ENCODE measurements around the gene SLC7A8.
"Not testable (repeated sequence)": the region's sequence is repeated elsewhere in the genome, so short reads cannot be mapped to it uniquely, and the experiment has no call there.

SLC7A8 gene

GRCh38 chr14:23115039-23115731 lies 68.3 kb downstream of the SLC7A8 start:
- no peak for FAIRE-seq
- DNase-seq (ENCODE audit: low spot score) = peak; percentile 89

- DNase-seq (ENCODE audit: low spot score) (peak; percentile 30), FAIRE-seq (no peak)
Measured at GRCh38 chr14:23114669-23115038, 68.8 kb downstream of the SLC7A8 start.

- DNase-seq (ENCODE audit: low spot score) (no peak), FAIRE-seq (no peak)
Measured at GRCh38 chr14:23114120-23114458, 69.4 kb downstream of the SLC7A8 start.

DNA sequence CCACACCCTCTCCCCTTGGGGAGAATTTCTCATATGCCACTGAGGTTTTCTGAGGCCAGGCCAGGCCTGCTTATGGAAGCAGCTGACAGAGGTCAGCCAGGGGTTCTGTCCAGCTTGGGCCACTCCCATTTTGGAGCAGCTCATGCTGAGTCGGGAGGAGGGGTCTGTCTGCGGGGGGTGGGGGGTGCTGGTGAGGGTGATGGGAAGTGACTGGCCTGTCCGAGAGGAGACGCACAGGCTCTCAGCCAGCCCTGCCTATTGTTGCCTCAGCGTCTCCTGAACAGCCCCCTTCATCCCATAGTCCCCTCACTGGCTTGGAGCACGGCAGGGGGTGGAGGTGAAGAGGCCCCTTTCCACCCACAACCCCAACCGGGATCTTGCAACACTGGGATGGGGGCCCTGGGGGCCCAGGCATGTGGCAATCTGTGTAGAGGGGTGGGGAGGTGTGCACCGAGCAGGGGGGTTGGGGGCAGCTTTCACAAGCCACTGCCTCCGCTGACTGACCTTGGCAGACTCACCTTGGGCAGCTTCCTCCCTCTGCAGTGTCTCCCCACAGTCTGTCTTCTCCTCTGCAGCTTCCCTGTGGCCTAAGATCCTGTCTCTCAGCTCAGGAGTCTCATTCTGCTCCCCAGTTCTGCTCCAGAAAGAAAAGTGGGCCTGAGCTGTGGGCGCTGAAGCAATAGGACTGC lies 69.9 kb downstream of the SLC7A8 start:
- FAIRE-seq = no peak
- no peak for DNase-seq (ENCODE audit: low spot score)

GRCh38 chr14:23112359-23113178 lies 70.9 kb downstream of the SLC7A8 start:
- FAIRE-seq (no peak), DNase-seq (ENCODE audit: low spot score) (no peak)

DNA sequence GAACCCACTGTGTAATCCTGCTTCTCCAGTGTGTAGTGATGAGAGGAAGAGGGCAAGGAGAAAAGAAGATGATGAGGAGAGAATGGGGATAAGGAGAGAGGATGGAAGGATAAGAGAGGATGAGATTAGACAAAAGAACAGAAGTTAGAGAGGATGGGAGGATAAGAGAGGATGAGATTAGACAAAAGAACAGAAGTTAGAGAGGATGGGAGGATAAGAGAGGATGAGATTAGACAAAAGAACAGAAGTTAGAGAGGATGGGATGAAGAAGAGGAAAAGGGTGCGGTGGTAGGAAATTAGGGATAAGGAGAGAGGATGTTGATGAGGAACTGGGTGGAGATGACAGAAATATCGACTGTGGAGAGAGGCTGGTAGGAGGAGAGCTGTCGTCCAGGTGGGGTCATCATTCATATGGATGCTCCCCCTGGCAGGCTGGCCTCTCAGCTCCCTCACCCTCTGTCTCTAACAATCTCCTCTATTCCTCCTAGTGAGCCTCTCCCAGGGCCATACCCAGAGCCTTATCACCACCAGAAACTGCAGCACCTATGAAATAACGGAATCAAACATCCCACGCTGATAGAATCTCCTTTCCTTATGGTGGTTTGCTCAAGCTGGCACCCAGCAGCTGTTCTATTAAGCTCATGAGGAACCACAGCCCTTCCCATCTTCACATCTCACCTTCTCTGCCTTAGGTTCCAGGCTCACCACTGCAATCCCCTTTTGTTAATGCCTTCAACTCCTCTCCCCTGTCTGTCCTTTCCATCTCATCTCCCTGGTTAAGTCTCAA lies 72.7 kb downstream of the SLC7A8 start:
- FAIRE-seq (no peak), DNase-seq (ENCODE audit: low spot score) (no peak)

- DNase-seq (ENCODE audit: low spot score) (no peak), FAIRE-seq (no peak)
Measured at GRCh38 chr14:23109769-23110168, 73.7 kb downstream of the SLC7A8 start.

DNA sequence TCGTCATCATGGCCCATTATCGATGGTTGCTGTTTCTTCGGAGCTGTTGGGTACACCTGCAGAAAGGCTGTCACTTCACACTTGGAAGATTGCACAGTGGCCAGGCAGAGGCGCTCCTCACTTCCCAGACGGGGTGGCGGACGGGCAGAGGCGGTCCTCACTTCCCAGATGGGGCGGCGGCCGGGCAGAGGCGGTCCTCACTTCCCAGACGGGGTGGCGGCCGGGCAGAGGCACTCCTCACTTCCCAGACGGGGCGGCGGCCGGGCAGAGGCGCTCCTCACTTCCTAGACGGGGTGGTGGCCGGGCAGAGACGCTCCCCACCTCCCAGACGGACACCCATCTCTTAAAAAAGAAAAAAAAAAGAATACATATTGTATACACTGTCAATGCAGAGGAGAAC lies 75.3 kb downstream of the SLC7A8 start:
- not testable (repeated sequence) for FAIRE-seq; DNase-seq (ENCODE audit: low spot score)

- not testable (repeated sequence) for DNase-seq (ENCODE audit: low spot score); FAIRE-seq
Measured at GRCh38 chr14:23107620-23108019, 75.8 kb downstream of the SLC7A8 start.

DNA sequence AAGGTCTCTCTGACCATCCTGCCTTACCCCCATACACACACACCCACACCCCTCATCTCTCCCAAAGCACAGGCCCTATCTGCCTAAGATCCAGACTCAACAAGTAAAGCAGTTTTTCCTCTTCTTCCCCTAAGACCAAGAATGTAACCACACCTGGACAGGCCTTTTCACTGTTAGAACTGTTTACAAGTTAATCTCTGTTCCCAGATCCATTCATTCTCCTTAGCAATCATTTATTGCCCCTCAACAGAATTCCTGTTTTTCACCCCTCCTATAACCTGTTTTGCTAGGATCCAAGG lies 76.8 kb downstream of the SLC7A8 start:
- no peak for FAIRE-seq
- DNase-seq (ENCODE audit: low spot score) = no peak

DNA sequence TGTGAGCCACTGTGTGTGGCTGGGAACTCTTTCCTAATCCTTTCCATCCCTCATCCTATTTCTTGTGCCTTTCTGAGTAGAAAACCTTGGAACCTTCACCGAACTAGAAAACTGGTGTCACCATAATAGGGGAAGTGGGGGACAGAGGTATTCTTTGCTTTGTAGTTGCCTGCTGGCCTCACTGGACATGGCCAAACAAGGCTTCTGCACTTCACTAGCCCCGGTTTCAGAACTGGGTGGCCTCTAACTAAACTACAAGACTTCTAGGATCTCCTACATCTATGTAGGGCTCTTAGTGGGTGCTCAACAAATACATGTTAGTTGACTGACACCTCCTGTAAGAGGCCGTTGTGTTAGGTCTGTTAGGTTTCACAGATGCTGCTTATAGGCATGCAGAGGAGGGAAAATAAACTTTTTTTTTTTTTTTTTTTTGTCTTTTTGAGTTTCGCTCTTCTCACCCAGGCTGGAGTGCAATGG lies 78.1 kb downstream of the SLC7A8 start:
- no peak for DNase-seq (ENCODE audit: low spot score)
- FAIRE-seq = no peak

DNA sequence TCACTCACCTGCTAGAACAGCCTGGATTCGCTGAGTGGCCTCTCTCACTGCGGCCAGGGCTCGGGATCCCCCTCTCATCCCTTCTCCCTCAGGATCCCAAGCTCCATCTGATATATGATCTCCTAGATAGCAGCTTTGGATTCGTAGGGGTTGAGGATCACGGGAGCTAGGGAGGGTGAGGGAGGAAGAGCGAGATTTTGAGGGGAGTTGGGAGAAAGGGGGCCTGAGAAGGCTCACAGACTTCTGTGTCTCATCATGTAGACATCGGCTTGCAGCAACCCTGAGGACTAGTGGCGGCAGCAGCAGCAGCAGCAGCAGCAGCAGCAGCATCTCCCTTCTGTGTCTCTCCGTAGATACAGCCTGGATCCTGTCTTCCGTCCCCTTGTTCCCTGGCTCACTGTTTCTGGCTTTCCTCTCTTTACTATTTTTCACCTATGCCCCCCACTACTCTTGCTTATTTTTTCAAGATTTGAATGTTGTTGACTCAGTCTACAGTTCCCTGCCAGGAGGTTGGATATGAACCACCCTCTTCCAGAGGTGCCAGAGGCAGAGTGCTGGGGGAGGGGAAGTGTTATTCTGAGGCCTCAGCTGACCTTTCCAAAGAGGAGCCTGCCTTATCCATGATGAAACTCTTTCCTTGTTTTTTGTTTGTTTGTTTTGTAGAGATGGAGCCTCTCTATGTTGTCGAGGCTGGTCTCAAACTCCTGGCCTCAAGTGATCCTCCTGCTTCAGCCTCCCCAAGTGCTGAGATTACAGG lies 78.7 kb downstream of the SLC7A8 start, which contains the start of gene CIROP:
Gene CIROP, minus strand, starts transcription at position 399 of the 757 bp plus-strand sequence. Its CDS starts 69 bp downstream, at position 330.
- no peak for FAIRE-seq
- no peak for DNase-seq (ENCODE audit: low spot score)

DNA sequence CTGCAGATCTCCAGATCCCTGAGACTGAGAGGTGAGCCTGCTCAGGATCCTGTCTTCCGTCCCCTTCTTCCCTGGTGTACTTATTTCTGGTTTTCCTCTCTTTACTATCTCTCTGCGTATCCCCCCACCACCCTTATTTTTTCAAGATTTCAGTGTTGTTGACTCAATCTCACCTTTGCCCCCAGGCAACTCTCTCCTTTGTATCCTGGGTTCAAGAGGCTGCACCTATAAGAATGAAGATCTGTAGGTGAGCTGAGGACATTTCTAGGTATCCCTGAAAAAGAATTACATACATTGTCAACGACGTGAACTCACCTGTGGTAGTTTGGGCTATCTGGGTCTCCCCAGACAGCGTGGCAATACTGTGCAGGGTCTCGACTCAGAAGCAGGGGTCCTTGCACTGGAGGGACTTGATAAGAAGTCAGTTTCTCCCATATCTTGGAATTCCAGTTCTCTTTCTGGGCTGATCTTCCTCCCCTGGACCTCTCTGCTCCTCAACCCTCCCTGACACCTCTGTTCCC lies 79.3 kb downstream of the SLC7A8 start:
- DNase-seq (ENCODE audit: low spot score) = no peak
- no peak for FAIRE-seq

DNA sequence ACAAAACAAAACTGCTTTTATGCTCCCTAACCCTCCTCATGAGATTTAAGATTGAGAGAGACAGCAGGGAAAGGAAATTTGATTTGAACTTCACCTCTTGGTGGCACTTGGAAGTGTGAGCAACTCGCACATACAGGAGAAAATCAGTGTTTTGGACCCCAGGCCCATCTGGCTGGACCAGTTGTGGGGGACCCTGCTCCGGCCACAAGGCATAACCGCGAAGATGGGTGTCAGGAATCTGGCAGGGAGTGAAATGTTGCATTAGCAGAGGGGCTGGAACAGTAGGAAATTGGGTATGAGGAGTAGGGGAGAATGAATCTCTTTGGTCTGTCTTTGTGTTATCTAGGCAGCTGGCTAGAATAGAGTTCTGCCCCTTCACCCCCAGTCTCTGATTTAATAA lies 79.9 kb downstream of the SLC7A8 start:
- FAIRE-seq (no peak), DNase-seq (ENCODE audit: low spot score) (no peak)

- DNase-seq (ENCODE audit: low spot score) = no peak
- no peak for FAIRE-seq
Measured at GRCh38 chr14:23102801-23103200, 80.7 kb downstream of the SLC7A8 start.

DNA sequence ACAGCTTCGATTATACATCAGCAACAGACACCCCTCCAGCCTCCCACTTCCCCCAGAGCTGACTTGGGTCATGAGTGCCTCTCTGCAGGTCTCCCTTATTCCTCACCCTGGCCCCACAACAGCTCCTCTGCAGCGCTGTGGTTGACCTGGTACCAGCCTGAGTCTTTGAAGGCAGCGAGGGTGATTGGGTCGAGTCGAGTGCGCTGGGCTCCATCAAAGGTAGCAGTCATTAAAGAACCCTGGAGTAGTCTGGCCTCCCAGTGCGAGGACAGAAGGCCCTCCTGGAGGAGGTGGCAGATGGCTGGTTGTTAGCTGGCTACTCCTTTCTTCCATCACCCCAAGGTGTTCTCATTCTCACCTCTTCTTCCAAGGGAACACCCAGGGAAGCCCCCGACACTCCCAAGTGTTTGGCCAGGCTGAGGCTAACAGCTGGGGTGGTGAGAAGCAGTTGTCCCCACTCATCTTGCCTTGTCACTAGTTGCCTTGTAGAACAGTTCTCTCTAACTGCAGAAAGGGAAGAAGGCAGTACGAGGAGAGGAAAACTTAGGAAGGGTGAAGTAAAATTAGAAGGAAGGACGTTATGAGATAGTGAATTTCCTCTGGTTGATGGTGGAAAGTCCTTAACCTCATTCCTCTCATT lies 81.4 kb downstream of the SLC7A8 start:
- DNase-seq (ENCODE audit: low spot score) (no peak), FAIRE-seq (no peak)

DNA sequence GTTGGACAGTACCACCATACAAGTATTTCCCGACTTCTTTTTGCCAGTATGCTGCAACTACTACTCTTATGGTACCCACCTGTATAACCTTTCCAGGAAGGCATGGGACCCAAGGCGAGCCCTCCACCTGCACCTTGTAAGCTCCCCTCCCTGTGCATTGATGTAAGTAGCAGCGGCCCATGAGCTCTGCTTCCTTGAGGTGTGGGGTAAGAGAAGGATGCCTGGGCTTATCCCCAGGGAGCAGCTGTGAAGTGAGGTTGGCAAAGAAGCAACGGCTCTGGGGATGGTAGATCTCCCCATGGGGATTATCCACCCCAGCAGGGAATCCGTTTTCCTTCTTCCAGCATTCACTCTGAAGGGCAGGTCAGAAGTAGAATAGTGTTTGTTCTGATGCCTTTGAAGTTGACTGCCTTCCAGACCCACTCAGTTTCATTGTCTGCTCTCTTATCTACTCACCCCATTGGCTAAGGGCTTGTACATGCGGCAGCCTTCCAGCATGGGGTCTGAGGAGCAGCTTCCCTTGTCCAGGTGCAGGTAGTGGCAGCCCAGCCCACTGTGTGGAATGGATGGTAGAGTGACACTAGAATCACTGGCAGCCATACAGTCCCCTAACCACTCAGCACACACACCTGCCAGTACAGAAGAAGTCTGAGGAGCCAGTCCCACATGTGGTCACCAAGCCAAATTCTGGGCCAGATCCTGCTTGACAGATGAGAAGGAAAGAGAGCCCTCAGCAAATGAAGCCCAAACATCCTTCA lies 82.1 kb downstream of the SLC7A8 start:
- FAIRE-seq (no peak), DNase-seq (ENCODE audit: low spot score) (no peak)

GRCh38 chr14:23099212-23099861 lies 84.1 kb downstream of the SLC7A8 start:
- FAIRE-seq = no peak
- DNase-seq (ENCODE audit: low spot score) = no peak

- no peak for DNase-seq (ENCODE audit: low spot score)
- FAIRE-seq = no peak
Measured at GRCh38 chr14:23097786-23098185, 85.7 kb downstream of the SLC7A8 start.

All from urothelium cell line (cell line).